PC-9 (cell line): ENCODE data around the gene OSMR. TPM values are rescaled to one million over a fixed set of nuclear protein-coding genes. Genes with fewer than 3 reads are reported as not detected.

Experiments used
- BruUV-seq: library from RNA; stranded (reverse); fragments of 400-500 nt; replicated peaks from 2 replicates; lab custom pipeline; 2021; lab: Mats Ljungman, UMichigan
- CTCF ChIA-PET: fragments of 300-600 bp; sonication (Branson Sonifier 250); formaldehyde crosslinking; loops from one replicate; lab custom pipeline; 2022; ENCODE audit warnings: antibody characterized with exemption; lab: Charles Lee
- POLR2A ChIA-PET: fragments of 300-600 bp; sonication (Branson Sonifier 250); formaldehyde crosslinking; loops from one replicate; lab custom pipeline; 2022; ENCODE audit warnings: antibody characterized with exemption; ENCODE audit not compliant: unreplicated experiment; lab: Charles Lee
- DNase-seq, 2 experiments: peaks; one replicate each; pipeline versions ENCODE4 v3.0.0 to v3.0.0-alpha.2; 2015 to 2022; ENCODE audit warnings: mixed read lengths in 1 of 2
- H2AFZ ChIP-seq: fragments of 200-600 bp; sonication (generic); 2 replicates; pipeline ENCODE4 v1.8.1; 2017; ENCODE audit warnings: antibody characterized with exemption
- H3F3A ChIP-seq: fragments of 200-600 bp; sonication (generic); 2 replicates; pipeline ENCODE4 v1.8.1; 2017; ENCODE audit warnings: antibody characterized with exemption, mild to moderate bottlenecking, low read depth; ENCODE audit not compliant: insufficient read depth
- H3K27ac ChIP-seq: fragments of 200-600 bp; sonication (generic); 2 replicates; pipeline ENCODE4 v1.6.1; 2016; ENCODE audit warnings: mixed run types
- H3K27me3 ChIP-seq: fragments of 200-600 bp; sonication (generic); 2 replicates; pipeline ENCODE4 v1.6.1; 2016; ENCODE audit warnings: low read depth, mixed run types; ENCODE audit not compliant: insufficient read depth
- H3K36me3 ChIP-seq: fragments of 200-600 bp; sonication (generic); 2 replicates; pipeline ENCODE4 v1.6.1; 2016; ENCODE audit warnings: low read depth, mixed run types
- H3K4me1 ChIP-seq: fragments of 200-600 bp; sonication (generic); replicated peaks from 2 replicates; pipeline ENCODE4 v1.6.1; 2016; ENCODE audit warnings: mixed run types; ENCODE audit not compliant: insufficient read depth
- H3K4me2 ChIP-seq: fragments of 200-600 bp; sonication (generic); 2 replicates; pipeline ENCODE4 v1.6.1; 2017; ENCODE audit warnings: mixed run types
- H3K4me3 ChIP-seq: fragments of 200-600 bp; sonication (generic); 2 replicates; pipeline ENCODE4 v1.6.1; 2016; ENCODE audit warnings: mixed run types
- H3K79me2 ChIP-seq: fragments of 200-600 bp; sonication (generic); 2 replicates; pipeline ENCODE4 v1.6.1; 2017; ENCODE audit warnings: low read depth, mixed run types
- H3K9me2 ChIP-seq: fragments of 200-600 bp; sonication (generic); 2 replicates; pipeline ENCODE4 v1.8.1; 2017; ENCODE audit warnings: mild to moderate bottlenecking; ENCODE audit not compliant: insufficient read depth
- H3K9me3 ChIP-seq: fragments of 200-600 bp; sonication (generic); 2 replicates; pipeline ENCODE4 v1.8.1; 2016; ENCODE audit warnings: low read depth; ENCODE audit not compliant: insufficient read depth
- H4K20me1 ChIP-seq: fragments of 200-600 bp; sonication (generic); 2 replicates; pipeline ENCODE4 v1.8.1; 2017; ENCODE audit not compliant: insufficient read depth
- CTCF ChIP-seq: fragments of 200-600 bp; sonication (generic); conservative IDR thresholded peaks from 2 replicates; pipeline ENCODE4 v1.6.1; 2017; ENCODE audit warnings: mixed run types, antibody characterized with exemption, mild to moderate bottlenecking, moderate library complexity
- EZH2 ChIP-seq: fragments of 200-600 bp; sonication (generic); IDR thresholded peaks from 2 replicates; pipeline ENCODE4 v1.8.0; 2017; ENCODE audit warnings: antibody characterized with exemption, low read depth
- intact Hi-C: fragments of 100-400 bp; cut with micrococcal nuclease; formaldehyde crosslinking; loops from one replicate; pipeline ENCODE4 v1.10.0; 2022; ENCODE audit not compliant: unreplicated experiment
- total RNA-seq: library from RNA; stranded (reverse); gene quantifications from 2 replicates; pipeline ENCODE4 v1.2.3, GENCODE V29; 2021

Gene OSMR
- total RNA-seq, 1 experiment from 2014 or later, result 65.4 TPM

- DNase-seq, result no peak
- Histone ChIP-seq H3K27me3 (no peaks in the 10 kb centered on the region), H3F3A (no peaks in the 10 kb centered on the region), H3K4me2 (no peak overlapping the region), H3K9me2 (no peaks in the 10 kb centered on the region), H3K9me3 (peaks cover 30% of the 10 kb centered on the region), H3K4me3 (no peak overlapping the region), H4K20me1 (no peaks in the 10 kb centered on the region), H3K27ac (no peak overlapping the region), H3K36me3 (peaks cover 61% of the 10 kb centered on the region), H3K79me2 (no peaks in the 10 kb centered on the region), H3K4me1 (no peaks in the 10 kb centered on the region), H2AFZ (no peak overlapping the region)
- ChIA-PET POLR2A (no interaction called here), CTCF (no interaction called here)
- no peak for TF ChIP-seq EZH2
- no peak for TF ChIP-seq CTCF
- no TSS peak for BruUV-seq
- intact Hi-C loops, result no loop called here
Measured at GRCh38 chr5:38906503-38906902, 60.7 kb downstream of the OSMR start.

GRCh38 chr5:38911933-38912332 lies 66.1 kb downstream of the OSMR start:
- no TSS peak for BruUV-seq

GRCh38 chr5:38913714-38914113 lies 67.9 kb downstream of the OSMR start:
- DNase-seq, result no peak
- no peak overlapping the region for H3K27ac ChIP-seq
- no peak overlapping the region for H2AFZ ChIP-seq
- intact Hi-C loops, result no loop called here
- no peaks in the 10 kb centered on the region for H3K27me3 ChIP-seq
- ChIA-PET POLR2A (no interaction called here), CTCF (no interaction called here)
- H3K4me3 ChIP-seq, result no peak overlapping the region
- no peak for TF ChIP-seq EZH2
- TF ChIP-seq CTCF, result no peak
- no peaks in the 10 kb centered on the region for H3K79me2 ChIP-seq
- H3K9me3 ChIP-seq, result peaks cover 43% of the 10 kb centered on the region
- H3K4me1 ChIP-seq, result no peaks in the 10 kb centered on the region
- H3F3A ChIP-seq, result no peaks in the 10 kb centered on the region
- H4K20me1 ChIP-seq, result no peaks in the 10 kb centered on the region
- H3K36me3 ChIP-seq, result peaks cover 24% of the 10 kb centered on the region
- no peak overlapping the region for H3K4me2 ChIP-seq
- no TSS peak for BruUV-seq
- H3K9me2 ChIP-seq, result no peaks in the 10 kb centered on the region

More at GRCh38 chr5:38911933-38912332, 66.1 kb downstream of the OSMR start:
- no peak overlapping the region for H3K27ac ChIP-seq
- H3K27me3 ChIP-seq, result no peaks in the 10 kb centered on the region
- H3K79me2 ChIP-seq, result no peaks in the 10 kb centered on the region
- DNase-seq, result no peak
- H3K4me2 ChIP-seq, result no peak overlapping the region
- peaks cover 46% of the 10 kb centered on the region for H3K9me3 ChIP-seq
- no peak for TF ChIP-seq EZH2
- ChIA-PET CTCF (interaction anchor here (0.7 kb wide), 1 partner anchor 55 kb away, joined by 5 read pairs; no protein-coding TSS in a partner anchor), POLR2A (interaction anchor here (0.6 kb wide), 1 partner anchor 65 kb away, joined by 3 read pairs; no protein-coding TSS in a partner anchor)
- H4K20me1 ChIP-seq, result no peaks in the 10 kb centered on the region
- intact Hi-C loops, result no loop called here
- no peak overlapping the region for H3K4me3 ChIP-seq
- H3K4me1 ChIP-seq, result no peaks in the 10 kb centered on the region
- peaks cover 35% of the 10 kb centered on the region for H3K36me3 ChIP-seq
- no peak overlapping the region for H2AFZ ChIP-seq
- no peaks in the 10 kb centered on the region for H3K9me2 ChIP-seq
- no peaks in the 10 kb centered on the region for H3F3A ChIP-seq

GRCh38 chr5:38916802-38917201 lies 71.0 kb downstream of the OSMR start:
- intact Hi-C loops, result no loop called here
- no peaks in the 10 kb centered on the region for H3F3A ChIP-seq
- peaks cover 13% of the 10 kb centered on the region for H3K9me3 ChIP-seq
- H2AFZ ChIP-seq, result no peak overlapping the region
- no peaks in the 10 kb centered on the region for H4K20me1 ChIP-seq
- peaks cover 21% of the 10 kb centered on the region; the same call in 1 of the 2 replicates for H3K36me3 ChIP-seq
- H3K4me1 ChIP-seq, result no peaks in the 10 kb centered on the region
- H3K4me2 ChIP-seq, result no peak overlapping the region
- TF ChIP-seq EZH2 (no peak), CTCF (no peak)
- H3K4me3 ChIP-seq, result no peak overlapping the region
- ChIA-PET CTCF (no interaction called here), POLR2A (no interaction called here)
- no TSS peak for BruUV-seq
- DNase-seq, result no peak
- H3K9me2 ChIP-seq, result no peaks in the 10 kb centered on the region
- no peaks in the 10 kb centered on the region for H3K79me2 ChIP-seq
- no peaks in the 10 kb centered on the region for H3K27me3 ChIP-seq
- no peak overlapping the region for H3K27ac ChIP-seq
